ENCODE measurements around the gene CCSER1.

The CCSER1 gene

DNA sequence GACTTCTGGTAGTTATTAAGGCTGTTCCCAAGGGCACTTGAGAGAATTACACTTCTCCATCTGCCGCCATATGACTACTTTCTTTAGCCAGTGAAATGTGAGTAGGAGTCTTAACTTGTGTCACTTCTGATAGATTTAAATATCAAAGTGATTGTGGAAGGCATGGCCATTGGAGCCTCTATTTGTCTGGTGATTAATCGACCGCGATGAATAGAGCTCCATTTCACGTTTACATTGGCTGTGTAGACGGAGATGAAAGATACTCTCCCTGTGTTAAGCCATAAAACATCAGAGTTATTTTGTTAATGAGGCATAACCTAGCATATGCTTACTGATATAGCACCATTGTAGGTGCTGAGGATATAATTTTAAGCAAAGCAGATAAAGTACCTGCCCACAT lies 852.4 kb downstream of the CCSER1 start:
- no peak for DNase-seq

DNA sequence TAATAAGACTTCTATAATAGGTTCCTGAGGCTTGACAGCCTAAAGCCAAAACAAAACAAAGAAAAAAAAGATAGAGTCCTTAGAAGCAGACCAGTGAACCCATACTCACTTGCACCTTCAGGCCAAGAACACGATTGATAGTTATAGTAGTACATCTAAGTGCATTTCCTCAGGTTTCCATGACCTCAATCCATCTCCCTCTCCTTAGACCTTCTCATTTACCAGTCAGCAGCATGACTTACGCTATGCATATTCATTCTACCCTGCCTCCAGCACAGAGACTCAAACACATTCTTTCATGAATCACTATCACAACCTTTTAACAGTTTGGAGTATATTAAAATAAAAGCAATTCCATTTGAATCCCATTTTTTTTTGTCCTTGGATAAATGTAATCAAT lies 855.6 kb downstream of the CCSER1 start:
- no peak for DNase-seq

DNA sequence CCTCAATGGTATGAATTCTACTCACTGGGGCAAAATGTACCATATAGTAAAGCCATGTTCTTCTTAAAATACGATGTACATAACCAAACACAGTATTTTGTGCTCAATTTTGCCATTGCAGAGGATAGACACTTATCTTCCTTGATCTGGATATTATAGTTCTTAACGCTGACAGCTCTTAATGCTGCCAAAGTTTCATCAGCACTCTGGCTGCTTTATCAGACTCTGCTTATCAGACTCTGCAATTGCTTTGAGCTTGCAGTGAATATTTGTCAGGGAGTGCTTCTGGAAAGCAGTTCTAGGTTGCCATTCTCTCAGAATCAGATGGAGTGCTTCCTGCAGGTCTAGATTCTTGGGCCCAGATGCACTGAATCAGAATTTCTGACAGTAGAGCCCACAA lies 863.1 kb downstream of the CCSER1 start:
- DNase-seq = no peak

DNA sequence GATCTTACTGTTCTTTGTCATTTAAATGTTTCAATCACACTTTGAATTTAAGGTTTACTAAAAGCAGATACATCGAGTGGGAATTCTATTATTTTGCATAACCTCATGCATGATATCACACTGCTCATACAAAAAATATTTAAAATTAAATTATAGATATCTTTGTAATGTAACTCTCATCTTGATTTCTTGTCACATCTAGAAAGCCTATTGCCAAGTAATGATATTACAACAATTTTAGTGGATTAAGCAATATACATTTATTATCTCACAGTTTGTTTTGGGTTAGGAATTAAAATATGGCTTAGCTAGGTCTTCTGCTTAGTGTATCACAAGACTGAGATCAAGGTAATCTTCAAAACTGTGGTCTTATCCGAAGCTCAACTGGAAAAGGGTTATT lies 865.0 kb downstream of the CCSER1 start:
- DNase-seq = no peak

DNA sequence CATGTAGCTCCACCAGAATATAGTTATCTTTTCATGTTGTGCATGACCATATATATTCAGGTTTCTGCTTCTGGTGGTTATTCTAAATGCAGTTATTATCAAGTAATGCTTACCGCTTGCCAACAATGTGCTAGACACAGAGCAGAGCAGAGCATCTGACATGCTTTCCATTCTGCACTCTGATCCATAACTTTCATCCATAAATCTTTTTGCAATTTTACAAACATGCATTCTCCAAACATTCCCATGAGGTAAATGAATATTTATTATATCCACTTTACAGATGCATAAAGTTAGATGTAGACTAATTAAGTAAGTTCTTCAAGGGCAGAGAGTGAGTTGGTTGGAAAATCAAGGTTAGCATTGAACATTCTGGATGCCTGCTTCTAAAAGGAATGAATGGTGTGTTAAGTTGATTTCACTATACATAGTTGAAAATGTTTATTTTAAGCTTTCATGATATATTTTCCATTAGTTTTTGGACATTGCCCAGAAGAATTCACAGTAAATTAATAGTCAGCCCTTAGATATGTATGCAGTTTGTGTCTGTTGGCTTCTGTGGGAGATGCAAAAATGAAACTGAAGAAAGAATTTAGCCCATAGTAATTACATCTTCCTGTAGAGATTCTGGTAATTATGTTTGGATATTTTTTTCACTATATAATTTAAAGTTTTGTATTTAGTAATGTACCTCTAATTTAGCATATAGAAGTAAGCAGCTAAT lies 867.8 kb downstream of the CCSER1 start:
- no peak for DNase-seq

DNA sequence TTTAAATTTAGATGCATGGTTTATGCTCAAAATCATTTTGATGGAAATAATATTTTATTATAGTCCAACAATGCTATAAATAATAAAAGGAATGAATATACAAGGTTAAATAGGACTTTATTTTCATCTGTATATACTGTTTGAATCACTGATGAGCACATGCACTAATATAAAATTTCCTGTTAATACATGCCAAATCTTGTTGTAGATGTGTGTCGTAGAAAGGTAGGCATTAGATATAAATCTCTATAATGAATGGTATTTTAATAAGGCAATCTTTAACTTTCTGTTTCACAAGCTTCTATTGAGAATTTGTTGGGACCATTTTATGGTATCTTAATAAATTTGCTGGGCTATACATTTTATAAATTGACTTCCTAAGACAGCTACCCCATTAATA lies 868.8 kb downstream of the CCSER1 start:
- DNase-seq = no peak

DNA sequence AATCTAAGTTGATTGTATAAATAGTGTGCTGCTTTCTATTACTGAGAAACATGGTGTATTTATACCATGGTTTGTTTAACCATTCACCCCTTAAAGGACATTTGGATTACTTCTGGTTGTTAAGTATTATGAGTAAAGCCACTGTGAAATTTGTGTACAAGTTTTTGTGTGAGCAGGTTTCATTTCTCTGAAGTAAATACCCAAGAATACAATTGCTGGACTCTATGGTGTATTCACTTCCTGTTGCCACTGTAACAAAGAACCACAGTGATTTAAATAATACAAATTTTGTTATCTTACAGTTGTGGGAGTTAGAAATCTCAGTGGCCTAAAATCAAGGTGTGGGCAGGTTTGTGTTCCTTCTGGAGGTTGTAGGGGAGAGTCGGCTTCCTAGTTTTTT lies 869.6 kb downstream of the CCSER1 start:
- DNase-seq = no peak

DNA sequence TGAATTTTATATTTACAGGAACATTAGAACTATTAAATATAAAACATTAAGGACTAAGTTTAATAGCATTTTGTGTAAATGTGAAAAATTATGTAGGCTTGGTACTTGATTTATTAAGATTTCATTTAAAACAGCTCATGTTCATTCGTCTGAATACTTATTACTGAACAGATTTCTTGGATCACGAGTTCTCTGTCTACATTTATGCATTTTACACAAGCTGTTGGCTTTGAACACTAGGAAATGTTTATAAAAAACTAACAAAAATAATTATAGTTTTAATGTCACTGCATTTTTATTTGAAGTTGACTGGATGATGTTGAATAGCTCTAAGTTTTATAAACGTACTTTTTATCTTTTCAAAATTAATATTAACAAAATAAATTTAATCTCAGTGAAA lies 888.7 kb downstream of the CCSER1 start:
- DNase-seq = no peak

DNA sequence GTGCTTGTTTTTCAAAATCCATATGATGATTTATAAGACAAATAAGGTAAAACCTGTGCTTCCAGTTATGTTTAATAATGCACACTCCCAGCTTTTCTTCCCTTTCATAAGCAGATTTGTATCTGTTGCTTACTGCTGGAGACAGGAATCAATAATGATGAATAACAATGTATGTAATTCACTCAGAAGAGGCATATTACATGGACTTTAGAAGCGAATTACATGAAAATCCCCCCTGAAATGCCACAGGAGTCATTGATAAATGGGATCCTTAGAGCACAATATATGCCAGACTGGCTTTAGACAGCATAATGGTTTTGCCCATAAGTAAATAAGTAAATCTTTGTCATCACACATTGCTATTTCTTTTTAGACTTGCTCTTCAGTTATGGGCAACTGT lies 892.3 kb downstream of the CCSER1 start:
- DNase-seq = no peak

DNA sequence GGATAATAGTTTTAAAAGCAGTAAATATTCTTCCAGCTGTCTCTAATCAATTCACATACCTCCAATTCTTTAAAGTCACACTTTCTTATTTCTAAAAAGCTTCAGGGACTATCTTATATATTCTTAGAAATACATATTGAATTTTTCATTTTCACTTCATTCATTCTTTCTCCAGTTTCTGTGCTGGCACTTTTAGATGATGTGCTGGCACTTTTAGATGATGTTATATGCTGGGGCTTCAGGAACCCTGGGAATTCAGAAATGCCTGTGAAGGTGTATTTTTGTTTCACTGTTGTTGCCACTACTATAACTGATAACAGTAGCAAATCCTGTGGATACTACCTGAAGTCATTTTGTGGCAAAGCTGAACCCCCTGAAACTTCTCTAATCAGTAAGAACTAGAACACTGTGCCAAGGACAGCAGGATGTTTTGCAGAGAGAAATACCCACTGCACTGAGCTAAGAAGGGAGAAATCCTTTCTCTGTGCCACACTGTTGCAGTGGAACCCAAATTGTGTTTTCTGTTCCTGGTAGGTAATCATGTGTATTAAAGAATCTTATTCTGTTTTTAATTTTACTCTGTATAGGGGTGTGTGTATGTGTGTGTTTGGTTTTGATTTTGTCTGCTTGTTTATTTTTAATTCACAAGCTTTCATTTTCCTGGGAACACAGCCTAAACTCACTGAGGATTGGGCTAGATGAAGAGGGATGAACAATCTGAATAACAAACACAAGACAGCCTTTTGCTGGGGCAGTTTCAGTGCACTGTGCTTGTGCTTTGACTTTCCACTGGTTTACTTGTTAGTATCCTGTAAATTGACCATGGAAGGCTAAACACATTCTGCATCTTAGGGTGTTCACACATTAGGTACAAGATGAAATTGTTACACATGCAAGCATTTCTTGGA lies 898.3 kb downstream of the CCSER1 start:
- no peak for DNase-seq

DNA sequence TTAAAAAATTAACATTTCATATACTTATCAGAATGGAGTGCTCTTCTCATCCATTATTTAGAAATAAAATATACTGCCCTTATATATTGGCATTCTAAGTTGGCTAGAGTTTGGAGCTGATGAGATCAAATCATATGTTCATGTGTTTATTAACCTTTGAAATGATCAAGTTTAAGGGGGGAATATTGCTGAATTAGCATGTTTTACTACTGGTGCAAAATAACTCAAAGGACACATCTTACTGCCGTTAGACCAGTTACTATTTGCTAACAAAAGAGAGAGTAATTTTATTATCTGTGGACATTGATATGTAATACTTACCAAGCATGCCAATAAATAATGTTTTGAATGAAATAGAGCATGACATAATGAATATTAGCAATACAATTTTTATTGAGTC lies 901.0 kb downstream of the CCSER1 start:
- DNase-seq = no peak

DNA sequence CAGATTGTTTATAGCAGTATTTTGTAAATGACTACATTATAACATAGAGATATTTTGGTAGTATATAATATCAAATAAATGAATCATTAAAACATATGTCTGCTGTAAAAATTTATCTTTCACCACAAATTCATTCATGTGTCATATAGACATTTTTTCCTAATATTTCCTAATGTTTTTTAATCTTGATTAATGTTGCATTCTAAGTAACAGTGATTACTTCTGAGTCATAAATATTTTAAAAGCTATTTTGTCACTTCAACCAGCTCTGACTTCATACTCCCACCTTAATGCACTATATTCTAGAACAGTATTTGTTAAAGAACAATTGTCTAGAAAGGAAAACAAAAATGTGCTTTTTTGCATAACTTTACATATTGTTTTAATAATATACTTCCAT lies 904.6 kb downstream of the CCSER1 start:
- no peak for DNase-seq

DNA sequence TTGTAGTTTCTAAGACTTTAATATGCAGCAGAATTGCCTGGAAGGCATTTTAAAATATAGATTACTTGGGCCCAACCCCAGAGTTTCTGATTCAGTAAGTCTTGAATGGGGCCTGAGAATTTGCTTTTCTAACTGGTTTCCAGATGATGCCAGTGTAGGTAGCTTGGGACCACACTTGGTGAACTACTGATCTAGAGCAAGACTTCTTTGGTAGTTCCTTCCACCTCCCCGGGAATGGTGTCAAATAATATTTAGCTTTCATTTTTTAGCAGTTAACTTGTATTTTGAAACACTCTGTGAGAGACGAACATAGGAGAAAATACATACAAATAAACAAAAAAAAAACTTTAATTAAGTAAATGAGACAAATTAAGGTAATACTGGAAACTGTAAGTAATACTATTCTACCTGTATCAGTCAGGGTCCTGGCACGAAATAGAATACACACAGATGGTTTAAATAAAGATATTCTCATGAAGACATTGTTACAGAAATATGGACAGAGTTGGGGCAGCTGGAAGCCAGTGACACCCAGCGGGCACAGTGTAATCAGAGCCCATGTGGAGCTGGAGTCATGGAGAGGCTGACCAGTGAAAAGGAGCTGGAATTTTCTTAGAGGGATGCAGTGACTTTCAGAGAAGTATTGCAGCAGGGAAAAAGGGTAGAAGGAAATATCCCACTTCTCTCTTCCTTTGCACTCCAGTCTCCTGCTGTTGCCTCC lies 905.7 kb downstream of the CCSER1 start:
- DNase-seq = no peak

DNA sequence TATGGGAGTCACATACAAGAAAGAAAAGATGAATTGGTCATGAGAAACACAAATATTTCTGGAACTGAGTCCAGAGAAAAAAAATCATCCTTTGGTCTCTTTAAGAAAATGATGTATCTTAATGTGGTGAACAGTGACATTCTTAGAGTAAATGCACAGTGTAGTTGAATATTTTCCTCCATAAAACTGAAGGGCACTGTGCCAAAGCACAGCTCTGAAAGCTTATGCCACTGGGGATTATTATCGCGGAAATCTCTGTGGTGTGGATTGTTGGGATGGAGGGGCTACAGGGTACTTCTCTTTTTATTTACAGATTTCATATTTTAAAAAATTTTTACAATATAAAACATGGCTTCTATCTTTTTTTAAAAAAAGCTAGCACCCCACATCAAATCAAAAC lies 908.1 kb downstream of the CCSER1 start:
- DNase-seq = no peak

DNA sequence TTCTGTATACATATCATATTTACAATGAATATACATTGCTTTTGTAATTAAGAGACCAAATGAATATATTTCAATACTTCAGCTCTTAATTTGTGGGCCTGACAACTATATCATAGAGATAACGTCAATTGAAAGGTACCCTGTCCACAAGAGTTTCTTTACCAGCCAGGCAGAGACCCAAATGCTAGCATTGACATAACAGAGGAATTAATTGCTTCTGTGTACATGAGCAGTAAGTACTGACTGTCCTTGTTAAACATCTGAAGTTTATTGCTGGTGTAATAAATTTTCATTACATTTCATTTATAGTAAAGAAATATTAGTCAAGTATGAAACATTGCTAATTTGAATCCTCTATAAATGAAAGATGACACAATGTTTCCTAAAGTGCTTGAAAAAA lies 910.8 kb downstream of the CCSER1 start:
- no peak for DNase-seq

DNA sequence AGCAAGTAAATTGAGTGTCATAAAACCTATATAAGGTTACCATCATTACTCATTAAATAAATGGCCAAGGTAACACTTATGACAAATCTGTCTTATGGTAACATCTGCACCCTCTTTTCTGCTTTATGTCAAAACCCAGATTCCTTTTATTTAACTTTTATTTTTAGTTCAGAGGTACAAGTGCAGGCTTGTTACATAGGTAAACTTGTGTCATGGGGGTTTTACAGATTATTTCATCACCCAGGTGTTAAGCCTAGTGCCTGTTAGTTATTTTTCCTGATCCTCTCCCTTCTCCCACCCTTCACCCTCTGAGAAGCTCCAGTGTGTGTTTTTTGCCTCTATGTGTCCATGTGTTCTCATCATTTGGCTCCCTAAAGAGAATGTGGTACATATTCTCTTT lies 930.7 kb downstream of the CCSER1 start:
- DNase-seq = no peak

DNA sequence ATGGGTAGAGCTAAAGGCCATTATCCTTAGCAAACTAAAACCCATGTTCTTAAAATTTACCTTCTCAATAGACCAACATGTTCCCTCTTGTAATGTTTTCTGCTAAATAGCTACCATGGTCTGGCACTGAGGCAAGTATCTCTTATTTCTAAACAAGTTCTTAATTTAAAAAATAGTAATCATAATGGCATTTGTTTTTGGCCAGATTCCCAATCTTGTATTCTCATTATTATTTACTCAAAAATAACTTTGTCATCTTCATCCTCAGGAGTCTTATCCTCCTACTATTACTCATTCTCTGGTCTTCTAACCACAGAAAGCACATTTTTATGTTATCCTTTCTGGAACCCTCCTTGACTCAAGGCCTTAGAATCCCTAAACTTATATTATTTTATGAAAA lies 931.2 kb downstream of the CCSER1 start:
- no peak for DNase-seq

DNA sequence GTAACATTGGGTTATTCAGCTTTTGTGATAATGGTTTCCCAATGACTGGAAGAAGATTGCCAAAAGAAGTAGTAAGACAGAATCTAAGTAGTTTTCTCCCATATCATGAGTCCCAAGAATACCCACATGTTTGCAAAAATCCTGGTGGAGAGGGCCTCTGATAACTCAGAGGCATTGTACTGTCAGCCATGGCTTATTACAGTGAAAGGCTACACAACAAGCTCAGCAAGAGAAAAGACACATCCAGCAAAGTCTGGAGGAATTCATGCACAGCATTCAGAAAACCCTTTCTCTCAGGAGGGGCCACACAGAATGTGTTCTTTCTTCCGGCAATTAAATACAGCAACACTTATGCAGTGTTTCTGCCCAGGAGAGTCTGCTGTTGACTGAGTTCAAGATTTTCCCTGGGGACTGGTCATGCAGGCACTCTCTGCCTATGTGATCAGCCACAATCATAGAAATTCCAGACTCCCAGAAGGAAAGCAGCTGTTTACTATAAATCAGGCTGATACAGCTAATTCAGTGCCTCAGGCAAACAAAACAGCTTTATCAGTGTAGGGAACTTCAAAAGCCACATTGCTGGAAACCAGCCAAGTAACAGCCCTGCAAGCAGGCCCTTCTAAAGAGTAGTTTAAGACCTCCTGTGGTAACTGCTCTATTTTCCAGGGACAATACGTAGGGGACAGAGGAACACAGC lies 937.1 kb downstream of the CCSER1 start:
- no peak for DNase-seq

DNA sequence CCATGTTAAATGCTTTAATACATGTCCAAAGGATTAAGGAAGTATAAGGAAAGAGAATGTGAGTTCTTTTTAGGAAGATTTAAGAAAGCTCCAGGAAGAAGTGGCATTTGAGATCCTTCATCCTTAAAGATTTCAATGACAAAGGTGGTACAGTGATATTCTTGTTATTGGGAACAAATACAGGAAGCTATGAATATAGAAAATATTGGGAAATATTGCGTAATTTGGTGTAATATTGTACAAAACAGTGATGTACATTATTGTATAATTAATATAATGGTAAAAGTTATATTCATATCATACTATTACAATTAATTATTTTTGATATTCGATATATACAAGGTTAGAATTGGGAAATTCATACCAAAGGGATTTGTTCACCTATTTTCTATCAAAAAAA lies 937.9 kb downstream of the CCSER1 start:
- DNase-seq = no peak

DNA sequence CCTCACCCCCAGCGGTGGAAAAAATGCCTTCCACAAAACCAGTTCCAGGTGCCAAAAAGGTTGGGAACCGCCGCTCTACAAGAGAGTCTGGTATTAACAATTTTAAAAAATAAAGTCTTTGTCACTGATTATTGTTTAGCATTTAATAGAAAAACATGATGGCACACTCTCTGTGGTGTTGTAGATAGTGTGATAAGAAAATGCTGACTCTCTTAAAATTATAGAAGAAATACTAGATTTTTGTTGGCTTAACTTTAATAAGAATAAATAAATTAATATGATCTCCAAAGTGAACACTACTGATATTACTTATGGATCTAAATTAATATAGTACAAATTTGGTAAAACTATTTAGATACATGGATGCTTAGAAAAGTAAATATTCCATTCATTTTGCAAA lies 943.5 kb downstream of the CCSER1 start:
- DNase-seq = no peak

DNA sequence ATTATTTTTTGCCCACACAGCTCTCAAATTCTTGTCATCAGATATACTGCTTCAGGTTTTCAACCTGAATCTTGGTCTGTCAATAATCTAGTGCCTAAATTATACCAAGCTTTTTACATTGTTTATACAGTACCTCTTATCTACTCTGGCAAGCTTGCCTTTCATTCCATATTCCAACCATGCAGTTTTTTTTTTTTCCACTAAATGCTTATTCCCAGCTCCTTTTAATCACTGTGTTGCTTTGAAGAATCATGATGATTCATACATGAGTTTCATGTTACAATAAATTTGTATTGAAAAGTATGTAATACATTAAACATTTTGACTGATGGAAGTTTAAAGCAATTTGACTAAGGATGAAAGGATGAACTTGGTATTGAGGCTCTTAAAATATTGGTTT lies 949.0 kb downstream of the CCSER1 start:
- DNase-seq = no peak

DNA sequence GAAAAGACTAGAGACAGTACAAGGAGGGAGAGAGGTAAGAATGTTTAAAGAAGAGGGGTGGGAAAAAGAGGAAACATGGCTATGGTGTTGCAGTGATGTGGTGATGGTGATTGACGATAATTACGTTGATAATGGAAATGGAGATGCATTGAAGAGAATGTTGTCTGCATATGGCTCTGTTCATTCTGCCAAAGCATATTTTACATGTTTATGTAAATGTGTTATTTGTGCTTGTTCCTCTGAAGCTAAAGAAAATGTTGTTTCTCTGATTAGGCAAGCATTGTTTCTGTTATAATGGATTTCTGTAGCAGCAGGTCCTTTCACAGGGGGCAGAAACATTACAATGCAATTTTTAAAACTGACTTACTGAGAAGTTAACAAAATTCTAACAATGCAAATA lies 958.8 kb downstream of the CCSER1 start:
- DNase-seq = no peak

DNA sequence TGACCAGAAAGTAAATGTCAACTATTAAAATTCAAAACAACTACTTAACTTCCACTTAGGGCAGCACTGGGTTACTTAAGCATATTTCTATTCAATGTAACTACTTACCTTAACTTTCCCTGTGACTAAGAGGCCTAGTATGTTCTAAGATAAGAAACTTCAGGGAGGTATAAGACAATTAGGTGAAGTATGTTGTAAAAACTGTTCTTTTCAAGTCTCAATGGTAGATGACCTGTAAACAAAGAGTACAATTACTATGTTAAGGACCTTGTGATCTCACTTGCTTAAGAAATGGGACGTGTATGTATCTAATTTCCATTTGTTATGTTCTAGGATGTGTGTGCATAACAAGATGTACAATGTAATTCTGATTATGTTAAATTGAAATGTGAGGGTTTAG lies 960.5 kb downstream of the CCSER1 start:
- no peak for DNase-seq
